ENCODE results near the gene NLRP12. TPM values are rescaled to one million over a fixed set of nuclear protein-coding genes. Genes with fewer than 3 reads are reported as not detected.
"Not testable (repeated sequence)": the region's sequence is repeated elsewhere in the genome, so short reads cannot be mapped to it uniquely, and the experiment has no call there.

The NLRP12 gene
- total RNA-seq, 1 donor = not detected

DNA sequence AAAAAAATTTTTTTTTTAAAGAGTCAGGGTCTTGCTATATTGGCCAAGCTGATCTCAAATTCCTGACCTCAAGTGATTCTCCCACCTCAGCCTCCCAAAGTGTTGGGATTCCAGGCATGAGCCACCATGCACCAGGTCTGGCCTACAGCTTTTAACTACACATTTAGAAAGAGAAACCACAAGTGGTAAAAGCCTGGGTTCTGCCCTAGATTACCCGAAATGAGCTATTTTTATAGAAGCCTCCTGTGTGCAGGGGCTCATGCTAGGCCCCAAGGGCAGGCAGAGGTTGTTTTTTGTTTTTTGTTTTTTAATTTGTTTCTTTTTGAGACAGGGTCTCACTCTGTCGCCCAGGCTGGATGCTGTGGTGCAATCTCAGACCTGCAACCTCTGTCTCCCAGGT lies 29.6 kb upstream of the NLRP12 start:
- TF ChIP-seq, protein P1, sequence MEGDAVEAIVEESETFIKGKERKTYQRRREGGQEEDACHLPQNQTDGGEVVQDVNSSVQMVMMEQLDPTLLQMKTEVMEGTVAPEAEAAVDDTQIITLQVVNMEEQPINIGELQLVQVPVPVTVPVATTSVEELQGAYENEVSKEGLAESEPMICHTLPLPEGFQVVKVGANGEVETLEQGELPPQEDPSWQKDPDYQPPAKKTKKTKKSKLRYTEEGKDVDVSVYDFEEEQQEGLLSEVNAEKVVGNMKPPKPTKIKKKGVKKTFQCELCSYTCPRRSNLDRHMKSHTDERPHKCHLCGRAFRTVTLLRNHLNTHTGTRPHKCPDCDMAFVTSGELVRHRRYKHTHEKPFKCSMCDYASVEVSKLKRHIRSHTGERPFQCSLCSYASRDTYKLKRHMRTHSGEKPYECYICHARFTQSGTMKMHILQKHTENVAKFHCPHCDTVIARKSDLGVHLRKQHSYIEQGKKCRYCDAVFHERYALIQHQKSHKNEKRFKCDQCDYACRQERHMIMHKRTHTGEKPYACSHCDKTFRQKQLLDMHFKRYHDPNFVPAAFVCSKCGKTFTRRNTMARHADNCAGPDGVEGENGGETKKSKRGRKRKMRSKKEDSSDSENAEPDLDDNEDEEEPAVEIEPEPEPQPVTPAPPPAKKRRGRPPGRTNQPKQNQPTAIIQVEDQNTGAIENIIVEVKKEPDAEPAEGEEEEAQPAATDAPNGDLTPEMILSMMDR (IDR thresholded peaks at IDR 0.05; ENCODE audit: insufficient read depth, low read length) = no peak
- H3K4me3 ChIP-seq (ENCODE audit: low read depth, low read length) = no peak overlapping the region
- no peak for DNase-seq (ENCODE audit: low read depth)

GRCh38 chr19:53849237-53849676 lies 25.1 kb upstream of the NLRP12 start:
- TF ChIP-seq, protein P1 (IDR thresholded peaks at IDR 0.05; ENCODE audit: insufficient read depth, low read length) = no peak
- H3K4me3 ChIP-seq (ENCODE audit: low read depth, low read length) = peak overlapping the region; percentile 17
- DNase-seq (ENCODE audit: low read depth) = peak; percentile 92

DNA sequence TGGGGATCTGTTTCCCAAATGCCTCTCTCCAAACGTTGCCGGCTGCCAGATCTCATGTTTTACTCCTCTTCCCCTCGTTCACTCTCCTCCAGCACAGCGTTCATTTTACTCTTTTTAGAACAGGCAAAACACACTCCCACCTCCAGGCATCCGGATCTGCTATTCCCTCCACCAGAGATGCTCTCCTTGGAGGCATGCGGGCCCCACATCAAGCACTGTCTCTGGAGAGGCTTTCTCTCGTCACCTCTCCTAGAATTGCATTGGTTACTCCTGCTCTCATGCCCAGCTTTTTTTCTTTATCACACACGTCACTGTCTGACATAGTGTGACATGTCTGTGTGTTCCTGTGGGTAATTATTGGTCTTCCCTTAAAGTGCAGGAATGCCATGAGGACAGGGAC lies 23.4 kb upstream of the NLRP12 start:
- no peak for DNase-seq (ENCODE audit: low read depth)
- TF ChIP-seq, protein P1 (IDR thresholded peaks at IDR 0.05; ENCODE audit: insufficient read depth, low read length) = no peak
- H3K4me3 ChIP-seq (ENCODE audit: low read depth, low read length) = no peak overlapping the region

- no peak for DNase-seq (ENCODE audit: low read depth)
- TF ChIP-seq, protein P1 (IDR thresholded peaks at IDR 0.05; ENCODE audit: insufficient read depth, low read length) = no peak
- no peak overlapping the region for H3K4me3 ChIP-seq (ENCODE audit: low read depth, low read length)
Measured at GRCh38 chr19:53844849-53845246, 20.7 kb upstream of the NLRP12 start.

GRCh38 chr19:53840914-53841313 lies 16.8 kb upstream of the NLRP12 start:
- H3K4me3 ChIP-seq (ENCODE audit: low read depth, low read length) = not testable (repeated sequence)
- DNase-seq (ENCODE audit: low read depth) = peak; percentile 94

DNA sequence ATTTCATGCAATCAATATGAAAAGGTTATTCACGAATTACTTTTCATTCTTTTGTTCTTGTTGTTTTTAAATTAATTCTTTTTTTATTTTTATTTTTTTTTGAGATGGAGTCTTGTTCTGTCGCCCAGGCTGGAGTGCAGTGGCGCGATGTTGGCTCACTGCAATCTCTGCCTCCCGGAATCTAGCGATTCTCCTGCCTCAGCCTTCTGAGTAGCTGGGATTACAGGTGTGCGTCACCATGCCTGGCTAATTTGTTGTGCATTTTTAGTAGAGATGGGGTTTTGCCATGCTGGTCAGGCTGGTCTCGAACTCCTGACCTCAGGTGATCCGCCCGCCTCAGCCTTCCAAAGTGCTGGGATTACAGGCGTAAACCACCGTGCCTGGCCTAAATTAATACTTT lies 16.1 kb upstream of the NLRP12 start:
- H3K4me3 ChIP-seq (ENCODE audit: low read depth, low read length); DNase-seq (ENCODE audit: low read depth): not testable (repeated sequence)

GRCh38 chr19:53838446-53838845 lies 14.3 kb upstream of the NLRP12 start:
- H3K4me3 ChIP-seq (ENCODE audit: low read depth, low read length); DNase-seq (ENCODE audit: low read depth): not testable (repeated sequence)

DNA sequence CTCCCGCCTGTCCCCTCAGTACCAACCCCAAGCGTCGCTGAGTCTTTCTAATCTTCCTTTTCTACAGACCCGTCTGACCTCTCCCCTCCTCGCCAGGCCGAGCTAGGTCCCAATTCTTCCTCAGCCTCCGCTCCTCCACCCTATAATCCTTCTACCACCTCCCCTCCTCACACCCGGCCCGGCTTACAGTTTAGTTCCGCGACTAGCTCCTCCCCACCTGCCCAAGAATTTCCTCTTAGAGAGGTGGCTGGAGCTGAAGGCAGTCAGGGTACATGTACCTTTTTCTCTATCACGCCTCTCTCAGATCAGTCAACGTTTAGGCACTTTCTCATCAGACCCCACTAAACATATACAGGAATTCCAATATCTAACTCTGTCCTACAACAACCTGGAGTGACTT lies 8.7 kb upstream of the NLRP12 start:
- not testable (repeated sequence) for H3K4me3 ChIP-seq (ENCODE audit: low read depth, low read length); DNase-seq (ENCODE audit: low read depth)

DNA sequence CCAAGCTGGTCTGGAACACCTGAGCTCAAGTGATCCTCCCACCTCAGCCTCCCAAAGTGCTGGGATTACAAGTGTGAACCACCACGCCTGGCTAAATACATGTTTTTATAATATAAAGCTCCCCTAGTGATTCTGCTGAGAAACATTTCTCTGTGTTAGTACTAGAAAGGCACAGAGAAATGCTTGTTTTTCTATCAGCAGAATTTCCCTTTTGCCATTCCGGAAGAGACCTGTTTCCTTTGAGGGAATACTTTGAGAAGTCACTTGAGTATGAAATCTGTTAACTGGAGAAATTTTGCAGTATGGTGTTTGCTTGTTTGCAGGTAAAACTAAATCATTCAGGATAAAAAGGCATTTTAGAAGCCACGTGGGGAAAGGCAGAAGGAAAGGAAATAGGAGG lies 4.4 kb upstream of the NLRP12 start:
- TF ChIP-seq, protein P1 (IDR thresholded peaks at IDR 0.05; ENCODE audit: insufficient read depth, low read length) = no peak
- no peak for DNase-seq (ENCODE audit: low read depth)
- no peak overlapping the region for H3K4me3 ChIP-seq (ENCODE audit: low read depth, low read length)

Data from fibroblast of the aortic adventitia (primary cell).